ENCODE measurements around the gene C16orf82.

Gene C16orf82

DNA sequence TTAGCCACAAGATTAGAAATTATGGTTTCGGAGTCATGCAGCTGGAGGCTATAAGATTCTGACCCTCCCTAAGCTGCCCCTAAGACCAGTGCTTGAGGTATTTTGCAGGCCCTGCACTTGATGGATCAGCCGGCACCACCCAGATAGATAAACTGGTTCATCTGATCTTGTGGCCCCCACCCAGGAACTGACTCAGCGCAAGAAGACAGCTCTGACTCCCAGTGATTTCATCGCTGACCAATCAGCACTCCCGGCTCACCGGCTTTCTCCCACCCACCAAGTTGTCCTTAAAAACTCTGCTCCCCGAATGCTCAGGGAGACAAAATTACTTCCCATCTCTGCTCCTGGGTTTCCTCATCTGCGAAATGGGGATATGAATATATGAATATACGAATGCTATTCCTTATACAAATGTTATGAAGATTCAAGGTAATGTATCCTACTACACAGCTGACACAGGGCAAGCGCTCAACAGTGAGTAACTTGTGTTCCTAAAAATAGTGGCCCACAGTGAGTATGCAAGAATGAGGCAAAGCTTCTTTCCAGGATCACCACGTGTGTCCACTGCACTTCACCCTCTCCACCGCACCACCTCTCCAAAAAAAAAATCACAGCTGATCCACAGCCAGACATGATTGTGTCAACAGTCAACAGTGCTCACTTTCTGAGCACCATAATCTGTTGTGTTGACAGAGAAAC lies 33.3 kb upstream of the C16orf82 start:
- H3K4me3 ChIP-seq (ENCODE audit: low read depth, low read length) = no peak overlapping the region
- TF ChIP-seq CTCF (IDR thresholded peaks at IDR 0.05; ENCODE audit: low read depth, low read length) = no peak

DNA sequence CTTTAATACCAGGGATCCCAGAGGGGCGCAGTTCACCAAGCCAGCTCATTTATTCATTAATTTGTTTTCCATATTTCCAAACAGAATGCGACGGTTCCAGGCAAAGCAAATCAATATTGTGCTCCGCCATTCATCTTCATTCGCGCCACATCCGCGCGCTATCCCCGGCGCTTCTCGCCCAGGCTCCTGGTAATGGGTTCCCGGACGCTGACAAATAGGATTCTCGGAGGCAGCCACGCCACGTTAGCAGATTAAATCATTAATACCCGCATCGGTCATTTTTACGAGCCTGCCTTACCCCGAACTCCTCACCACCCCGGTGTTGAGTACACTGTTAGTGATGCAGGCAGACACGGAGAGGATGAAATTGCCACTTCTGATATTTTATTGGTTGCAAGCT lies 26.0 kb upstream of the C16orf82 start:
- H3K4me3 ChIP-seq (ENCODE audit: low read depth, low read length) = no peak overlapping the region
- TF ChIP-seq CTCF (IDR thresholded peaks at IDR 0.05; ENCODE audit: low read depth, low read length) = no peak

DNA sequence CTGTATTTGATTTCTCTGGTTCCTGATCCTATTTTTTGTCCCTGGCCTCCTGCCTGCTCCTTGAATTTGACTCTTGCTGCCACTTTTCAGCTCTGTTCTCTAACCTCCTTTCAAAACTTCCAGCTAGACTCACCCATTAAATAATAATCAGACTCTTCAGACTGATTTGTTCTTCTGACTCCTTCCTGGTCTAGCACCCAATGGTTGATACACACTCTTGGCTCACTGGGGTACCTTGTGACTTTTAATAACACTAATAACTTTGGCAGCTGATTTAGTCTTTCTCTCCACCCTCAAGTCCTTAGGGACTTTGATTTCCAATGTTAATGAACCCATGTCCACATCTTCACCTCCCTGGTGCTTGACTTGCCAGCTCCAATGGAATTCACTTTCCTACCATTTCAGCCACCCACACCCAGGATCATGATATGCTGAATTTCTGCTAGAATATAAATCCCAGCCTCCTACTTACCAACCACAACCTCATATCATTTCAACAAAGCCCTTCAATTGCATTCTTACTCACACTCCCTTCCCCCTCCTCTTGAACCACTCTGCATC lies 19.7 kb upstream of the C16orf82 start:
- no peak overlapping the region for H3K4me3 ChIP-seq (ENCODE audit: low read depth, low read length)
- no peak for TF ChIP-seq CTCF (IDR thresholded peaks at IDR 0.05; ENCODE audit: low read depth, low read length)

- H3K4me3 ChIP-seq (ENCODE audit: low read depth, low read length) = no peak overlapping the region
- no peak for TF ChIP-seq CTCF (IDR thresholded peaks at IDR 0.05; ENCODE audit: low read depth, low read length)
Measured at GRCh38 chr16:27048316-27048715, 18.4 kb upstream of the C16orf82 start.

- no peak for TF ChIP-seq CTCF (IDR thresholded peaks at IDR 0.05; ENCODE audit: low read depth, low read length)
- H3K4me3 ChIP-seq (ENCODE audit: low read depth, low read length) = no peak overlapping the region
Measured at GRCh38 chr16:27049117-27049516, 17.6 kb upstream of the C16orf82 start.

GRCh38 chr16:27052007-27052406 lies 14.7 kb upstream of the C16orf82 start:
- TF ChIP-seq CTCF (IDR thresholded peaks at IDR 0.05; ENCODE audit: low read depth, low read length) = no peak
- no peak overlapping the region for H3K4me3 ChIP-seq (ENCODE audit: low read depth, low read length)

DNA sequence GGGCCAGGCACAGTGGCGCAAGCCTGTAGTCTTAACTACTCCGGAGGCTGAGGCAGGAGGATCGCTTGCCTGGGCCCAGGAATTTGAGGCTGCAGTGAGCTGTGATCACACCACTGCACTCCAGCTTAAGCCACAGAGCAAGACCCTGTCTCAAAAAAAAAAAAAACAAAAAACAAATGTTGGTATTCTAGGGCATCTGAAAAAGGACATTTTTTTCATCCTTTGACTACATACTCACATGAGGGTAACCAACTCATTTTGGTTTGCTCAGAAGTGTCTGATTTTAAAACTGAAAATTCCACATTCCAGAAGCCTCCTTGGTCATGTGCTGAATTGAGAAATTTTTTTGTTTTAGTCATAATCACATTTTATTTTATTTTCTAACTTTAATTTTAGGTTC lies 12.7 kb upstream of the C16orf82 start:
- TF ChIP-seq CTCF (IDR thresholded peaks at IDR 0.05; ENCODE audit: low read depth, low read length) = no peak
- no peak overlapping the region for H3K4me3 ChIP-seq (ENCODE audit: low read depth, low read length)

All from WI38 (cell line).